HL-60 (cell line): ENCODE data around the gene SLC29A4.
"Not testable (repeated sequence)": the region's sequence is repeated elsewhere in the genome, so short reads cannot be mapped to it uniquely, and the experiment has no call there.

Source experiments
- CTCF ChIP-seq: IDR thresholded peaks from one replicate; pipeline ENCODE4 v1.5.1; 2011; ENCODE audit warnings: low read length, control low read depth, inconsistent platforms; ENCODE audit not compliant: insufficient read depth
- GABPA ChIP-seq: IDR thresholded peaks from 2 replicates; pipeline ENCODE4 v1.6.1; 2012; ENCODE audit warnings: low read depth
- POLR2AphosphoS5 ChIP-seq: IDR thresholded peaks from 2 replicates; pipeline ENCODE4 v1.6.1; 2012; ENCODE audit warnings: low read depth
- SPI1 ChIP-seq: IDR thresholded peaks from 2 replicates; pipeline ENCODE4 v1.6.1; 2012; ENCODE audit warnings: low read depth, mild to moderate bottlenecking, borderline replicate concordance

DNA sequence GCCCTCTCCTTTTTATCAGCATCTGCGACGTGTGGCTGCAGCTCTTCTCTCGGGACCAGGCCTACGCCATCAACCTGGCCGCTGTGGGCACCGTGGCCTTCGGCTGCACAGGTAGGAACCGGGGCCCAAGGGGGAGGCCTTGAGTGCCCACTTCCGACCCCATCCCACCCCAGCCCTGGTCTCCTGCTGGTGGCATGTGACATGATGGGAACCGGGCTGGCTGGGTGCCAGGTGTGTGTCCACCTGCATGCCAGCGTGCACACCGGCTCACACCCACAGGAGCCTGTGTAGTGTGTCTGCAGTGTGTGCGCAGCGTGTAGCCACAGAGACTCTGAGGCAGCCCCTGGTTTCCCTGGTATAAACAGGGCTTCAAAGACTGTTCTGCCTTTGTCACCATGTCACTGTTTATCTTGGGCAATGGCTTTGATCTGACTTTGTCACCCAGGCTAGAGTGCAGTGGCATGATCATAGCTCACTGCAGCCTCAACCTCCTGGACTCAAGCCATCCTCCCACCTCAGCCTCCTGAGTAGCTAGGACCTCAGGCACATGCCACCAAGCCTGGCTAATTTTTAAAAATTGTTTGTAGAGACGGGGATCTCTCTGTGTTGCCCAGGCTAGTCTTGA is 9.1 kb downstream of the SLC29A4 start:
- not testable (repeated sequence) for TF ChIP-seq GABPA, CTCF, POLR2AphosphoS5, SPI1
